Measurements from ENCODE around the gene MTFP1.

DNA sequence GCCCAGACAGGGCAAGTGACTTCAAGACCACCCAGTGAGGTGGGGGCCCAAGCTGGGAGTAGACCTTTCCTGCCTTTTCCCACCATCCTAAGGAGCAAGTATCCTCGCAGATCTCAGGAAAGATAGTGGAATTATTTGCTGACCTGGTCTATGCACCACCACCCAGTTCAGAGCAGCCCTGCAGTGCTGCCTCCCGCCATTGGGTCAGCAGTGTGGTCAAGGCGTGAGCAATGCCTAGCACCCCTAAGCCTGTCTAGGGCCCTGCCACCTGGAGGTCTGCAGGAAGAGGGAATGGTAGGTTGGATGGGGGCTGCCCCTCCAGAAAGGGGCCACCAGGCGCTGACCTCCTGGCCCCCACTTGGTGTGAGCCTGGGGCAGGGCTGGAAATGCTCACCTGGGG, 6.5 kb downstream of the MTFP1 start:
- TF ChIP-seq, protein P1, sequence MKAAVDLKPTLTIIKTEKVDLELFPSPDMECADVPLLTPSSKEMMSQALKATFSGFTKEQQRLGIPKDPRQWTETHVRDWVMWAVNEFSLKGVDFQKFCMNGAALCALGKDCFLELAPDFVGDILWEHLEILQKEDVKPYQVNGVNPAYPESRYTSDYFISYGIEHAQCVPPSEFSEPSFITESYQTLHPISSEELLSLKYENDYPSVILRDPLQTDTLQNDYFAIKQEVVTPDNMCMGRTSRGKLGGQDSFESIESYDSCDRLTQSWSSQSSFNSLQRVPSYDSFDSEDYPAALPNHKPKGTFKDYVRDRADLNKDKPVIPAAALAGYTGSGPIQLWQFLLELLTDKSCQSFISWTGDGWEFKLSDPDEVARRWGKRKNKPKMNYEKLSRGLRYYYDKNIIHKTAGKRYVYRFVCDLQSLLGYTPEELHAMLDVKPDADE (IDR thresholded peaks at IDR 0.05) = no peak
- TF ChIP-seq, protein P2, sequence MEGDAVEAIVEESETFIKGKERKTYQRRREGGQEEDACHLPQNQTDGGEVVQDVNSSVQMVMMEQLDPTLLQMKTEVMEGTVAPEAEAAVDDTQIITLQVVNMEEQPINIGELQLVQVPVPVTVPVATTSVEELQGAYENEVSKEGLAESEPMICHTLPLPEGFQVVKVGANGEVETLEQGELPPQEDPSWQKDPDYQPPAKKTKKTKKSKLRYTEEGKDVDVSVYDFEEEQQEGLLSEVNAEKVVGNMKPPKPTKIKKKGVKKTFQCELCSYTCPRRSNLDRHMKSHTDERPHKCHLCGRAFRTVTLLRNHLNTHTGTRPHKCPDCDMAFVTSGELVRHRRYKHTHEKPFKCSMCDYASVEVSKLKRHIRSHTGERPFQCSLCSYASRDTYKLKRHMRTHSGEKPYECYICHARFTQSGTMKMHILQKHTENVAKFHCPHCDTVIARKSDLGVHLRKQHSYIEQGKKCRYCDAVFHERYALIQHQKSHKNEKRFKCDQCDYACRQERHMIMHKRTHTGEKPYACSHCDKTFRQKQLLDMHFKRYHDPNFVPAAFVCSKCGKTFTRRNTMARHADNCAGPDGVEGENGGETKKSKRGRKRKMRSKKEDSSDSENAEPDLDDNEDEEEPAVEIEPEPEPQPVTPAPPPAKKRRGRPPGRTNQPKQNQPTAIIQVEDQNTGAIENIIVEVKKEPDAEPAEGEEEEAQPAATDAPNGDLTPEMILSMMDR (conservative IDR thresholded peaks at IDR 0.05; ENCODE audit: low read depth in 2 of 2) = no peak
- TF ChIP-seq CREB1 (CRISPR knock-in tag; IDR thresholded peaks at IDR 0.05; ENCODE audit: low read depth) = no peak
- no peak for TF ChIP-seq ZNF114 (CRISPR knock-in tag; IDR thresholded peaks at IDR 0.05)
- no peak for TF ChIP-seq EZH2 (IDR thresholded peaks at IDR 0.05; ENCODE audit: low read depth, unreplicated experiment)
- TF ChIP-seq, protein P3, sequence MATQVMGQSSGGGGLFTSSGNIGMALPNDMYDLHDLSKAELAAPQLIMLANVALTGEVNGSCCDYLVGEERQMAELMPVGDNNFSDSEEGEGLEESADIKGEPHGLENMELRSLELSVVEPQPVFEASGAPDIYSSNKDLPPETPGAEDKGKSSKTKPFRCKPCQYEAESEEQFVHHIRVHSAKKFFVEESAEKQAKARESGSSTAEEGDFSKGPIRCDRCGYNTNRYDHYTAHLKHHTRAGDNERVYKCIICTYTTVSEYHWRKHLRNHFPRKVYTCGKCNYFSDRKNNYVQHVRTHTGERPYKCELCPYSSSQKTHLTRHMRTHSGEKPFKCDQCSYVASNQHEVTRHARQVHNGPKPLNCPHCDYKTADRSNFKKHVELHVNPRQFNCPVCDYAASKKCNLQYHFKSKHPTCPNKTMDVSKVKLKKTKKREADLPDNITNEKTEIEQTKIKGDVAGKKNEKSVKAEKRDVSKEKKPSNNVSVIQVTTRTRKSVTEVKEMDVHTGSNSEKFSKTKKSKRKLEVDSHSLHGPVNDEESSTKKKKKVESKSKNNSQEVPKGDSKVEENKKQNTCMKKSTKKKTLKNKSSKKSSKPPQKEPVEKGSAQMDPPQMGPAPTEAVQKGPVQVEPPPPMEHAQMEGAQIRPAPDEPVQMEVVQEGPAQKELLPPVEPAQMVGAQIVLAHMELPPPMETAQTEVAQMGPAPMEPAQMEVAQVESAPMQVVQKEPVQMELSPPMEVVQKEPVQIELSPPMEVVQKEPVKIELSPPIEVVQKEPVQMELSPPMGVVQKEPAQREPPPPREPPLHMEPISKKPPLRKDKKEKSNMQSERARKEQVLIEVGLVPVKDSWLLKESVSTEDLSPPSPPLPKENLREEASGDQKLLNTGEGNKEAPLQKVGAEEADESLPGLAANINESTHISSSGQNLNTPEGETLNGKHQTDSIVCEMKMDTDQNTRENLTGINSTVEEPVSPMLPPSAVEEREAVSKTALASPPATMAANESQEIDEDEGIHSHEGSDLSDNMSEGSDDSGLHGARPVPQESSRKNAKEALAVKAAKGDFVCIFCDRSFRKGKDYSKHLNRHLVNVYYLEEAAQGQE (IDR thresholded peaks at IDR 0.05; ENCODE audit: unreplicated experiment) = no peak
- no peak for TF ChIP-seq POLR2AphosphoS5 (IDR thresholded peaks at IDR 0.05; ENCODE audit: low read depth)
- TF ChIP-seq ZNF331 (CRISPR knock-in tag; IDR thresholded peaks at IDR 0.05; ENCODE audit: low read depth) = no peak
- TF ChIP-seq EZH2phosphoT487 (IDR thresholded peaks at IDR 0.05; ENCODE audit: unreplicated experiment) = no peak
- no peak for TF ChIP-seq STAT1 (IDR thresholded peaks at IDR 0.05; ENCODE audit: unreplicated experiment)
- TF ChIP-seq, protein P4, sequence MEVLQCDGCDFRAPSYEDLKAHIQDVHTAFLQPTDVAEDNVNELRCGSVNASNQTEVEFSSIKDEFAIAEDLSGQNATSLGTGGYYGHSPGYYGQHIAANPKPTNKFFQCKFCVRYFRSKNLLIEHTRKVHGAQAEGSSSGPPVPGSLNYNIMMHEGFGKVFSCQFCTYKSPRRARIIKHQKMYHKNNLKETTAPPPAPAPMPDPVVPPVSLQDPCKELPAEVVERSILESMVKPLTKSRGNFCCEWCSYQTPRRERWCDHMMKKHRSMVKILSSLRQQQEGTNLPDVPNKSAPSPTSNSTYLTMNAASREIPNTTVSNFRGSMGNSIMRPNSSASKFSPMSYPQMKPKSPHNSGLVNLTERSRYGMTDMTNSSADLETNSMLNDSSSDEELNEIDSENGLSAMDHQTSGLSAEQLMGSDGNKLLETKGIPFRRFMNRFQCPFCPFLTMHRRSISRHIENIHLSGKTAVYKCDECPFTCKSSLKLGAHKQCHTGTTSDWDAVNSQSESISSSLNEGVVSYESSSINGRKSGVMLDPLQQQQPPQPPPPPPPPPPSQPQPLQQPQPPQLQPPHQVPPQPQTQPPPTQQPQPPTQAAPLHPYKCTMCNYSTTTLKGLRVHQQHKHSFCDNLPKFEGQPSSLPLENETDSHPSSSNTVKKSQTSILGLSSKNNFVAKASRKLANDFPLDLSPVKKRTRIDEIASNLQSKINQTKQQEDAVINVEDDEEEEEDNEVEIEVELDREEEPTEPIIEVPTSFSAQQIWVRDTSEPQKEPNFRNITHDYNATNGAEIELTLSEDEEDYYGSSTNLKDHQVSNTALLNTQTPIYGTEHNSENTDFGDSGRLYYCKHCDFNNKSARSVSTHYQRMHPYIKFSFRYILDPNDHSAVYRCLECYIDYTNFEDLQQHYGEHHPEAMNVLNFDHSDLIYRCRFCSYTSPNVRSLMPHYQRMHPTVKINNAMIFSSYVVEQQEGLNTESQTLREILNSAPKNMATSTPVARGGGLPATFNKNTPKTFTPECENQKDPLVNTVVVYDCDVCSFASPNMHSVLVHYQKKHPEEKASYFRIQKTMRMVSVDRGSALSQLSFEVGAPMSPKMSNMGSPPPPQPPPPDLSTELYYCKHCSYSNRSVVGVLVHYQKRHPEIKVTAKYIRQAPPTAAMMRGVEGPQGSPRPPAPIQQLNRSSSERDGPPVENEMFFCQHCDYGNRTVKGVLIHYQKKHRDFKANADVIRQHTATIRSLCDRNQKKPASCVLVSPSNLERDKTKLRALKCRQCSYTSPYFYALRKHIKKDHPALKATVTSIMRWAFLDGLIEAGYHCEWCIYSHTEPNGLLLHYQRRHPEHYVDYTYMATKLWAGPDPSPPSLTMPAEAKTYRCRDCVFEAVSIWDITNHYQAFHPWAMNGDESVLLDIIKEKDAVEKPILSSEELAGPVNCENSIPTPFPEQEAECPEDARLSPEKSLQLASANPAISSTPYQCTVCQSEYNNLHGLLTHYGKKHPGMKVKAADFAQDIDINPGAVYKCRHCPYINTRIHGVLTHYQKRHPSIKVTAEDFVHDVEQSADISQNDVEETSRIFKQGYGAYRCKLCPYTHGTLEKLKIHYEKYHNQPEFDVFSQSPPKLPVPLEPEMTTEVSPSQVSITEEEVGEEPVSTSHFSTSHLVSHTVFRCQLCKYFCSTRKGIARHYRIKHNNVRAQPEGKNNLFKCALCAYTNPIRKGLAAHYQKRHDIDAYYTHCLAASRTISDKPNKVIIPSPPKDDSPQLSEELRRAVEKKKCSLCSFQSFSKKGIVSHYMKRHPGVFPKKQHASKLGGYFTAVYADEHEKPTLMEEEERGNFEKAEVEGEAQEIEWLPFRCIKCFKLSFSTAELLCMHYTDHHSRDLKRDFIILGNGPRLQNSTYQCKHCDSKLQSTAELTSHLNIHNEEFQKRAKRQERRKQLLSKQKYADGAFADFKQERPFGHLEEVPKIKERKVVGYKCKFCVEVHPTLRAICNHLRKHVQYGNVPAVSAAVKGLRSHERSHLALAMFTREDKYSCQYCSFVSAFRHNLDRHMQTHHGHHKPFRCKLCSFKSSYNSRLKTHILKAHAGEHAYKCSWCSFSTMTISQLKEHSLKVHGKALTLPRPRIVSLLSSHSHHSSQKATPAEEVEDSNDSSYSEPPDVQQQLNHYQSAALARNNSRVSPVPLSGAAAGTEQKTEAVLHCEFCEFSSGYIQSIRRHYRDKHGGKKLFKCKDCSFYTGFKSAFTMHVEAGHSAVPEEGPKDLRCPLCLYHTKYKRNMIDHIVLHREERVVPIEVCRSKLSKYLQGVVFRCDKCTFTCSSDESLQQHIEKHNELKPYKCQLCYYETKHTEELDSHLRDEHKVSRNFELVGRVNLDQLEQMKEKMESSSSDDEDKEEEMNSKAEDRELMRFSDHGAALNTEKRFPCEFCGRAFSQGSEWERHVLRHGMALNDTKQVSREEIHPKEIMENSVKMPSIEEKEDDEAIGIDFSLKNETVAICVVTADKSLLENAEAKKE (CRISPR knock-in tag; IDR thresholded peaks at IDR 0.05) = no peak
- no peak for TF ChIP-seq NANOG (IDR thresholded peaks at IDR 0.05; ENCODE audit: borderline replicate concordance)
- TF ChIP-seq JUNB (IDR thresholded peaks at IDR 0.05; ENCODE audit: unreplicated experiment) = no peak

Data from GM23338 (cell line).